HepG2 (cell line): Measurements from ENCODE around the gene PLPP3. TPM values are rescaled to one million over a fixed set of nuclear protein-coding genes. Genes with fewer than 3 reads are reported as not detected.

Experiments used
- ATAC-seq: fragments of 200-7000 bp; cut with Tn5 transposase; 3 replicates; pipeline ENCODE4 v1.9.1; 2020; ENCODE audit warnings: mild to moderate bottlenecking, moderate library complexity
- BruUV-seq: library from RNA; stranded (reverse); fragments of 400-500 nt; replicated peaks from 2 replicates; lab custom pipeline; 2021; lab: Mats Ljungman, UMichigan
- CTCF ChIA-PET: fragments of 300-600 bp; formaldehyde crosslinking; extraction: SDS; loops from one replicate; lab custom pipeline; 2021; ENCODE audit warnings: low total read pairs, inconsistent platforms, low intra/inter-chr PET ratio; lab: Yijun Ruan, JAX
- POLR2A ChIA-PET: fragments of 350-600 bp; sonication (Branson Sonifier 250); formaldehyde crosslinking; loops from one replicate; lab custom pipeline; 2020; ENCODE audit warnings: antibody characterized with exemption, inconsistent platforms; lab: Yijun Ruan, JAX
- DNase-seq: peaks from one replicate; pipeline ENCODE4 v3.0.0-alpha.2; 2015; ENCODE audit warnings: low spot score
- FAIRE-seq: peaks from 3 replicates; lab custom pipeline; 2011; peaks lifted over from hg19 to GRCh38; lab: Jason Lieb, UNC
- H2AFZ ChIP-seq: one replicate; pipeline ENCODE4 v1.6.1; 2011; ENCODE audit warnings: low read length, inconsistent platforms
- H3K27ac ChIP-seq: fragments of 300-600 bp; 3 replicates; pipeline ENCODE4 v1.8.0; 2011; ENCODE audit warnings: mixed run types, mild to moderate bottlenecking, mixed read lengths, low read length, inconsistent platforms; ENCODE audit not compliant: insufficient read depth; ENCODE audit errors: extremely low read length
- H3K27me3 ChIP-seq, 2 experiments: fragments of 200-600 bp in 1 of 2; 2 replicates in 1 of 2; 3 replicates in 1 of 2; pipeline versions ENCODE4 v1.6.0 to v1.8.0; 2011; ENCODE audit warnings: low read length in 2 of 2, mild to moderate bottlenecking in 2 of 2, moderate library complexity in 2 of 2, inconsistent platforms in 1 of 2; ENCODE audit not compliant: insufficient read depth in 2 of 2, control insufficient read depth in 1 of 2
- H3K36me3 ChIP-seq, 2 experiments: fragments of 200-600 bp in 1 of 2; replicated peaks in 1 of 2; 2 replicates in 1 of 2; 3 replicates in 1 of 2; pipeline versions ENCODE4 v1.5.1 to v1.8.0; 2011; ENCODE audit warnings: low read length in 2 of 2, inconsistent platforms in 1 of 2; ENCODE audit not compliant: insufficient read depth in 2 of 2, control insufficient read depth in 1 of 2
- H3K4me1 ChIP-seq: 2 replicates; pipeline ENCODE4 v1.5.1; 2012; ENCODE audit warnings: low read length, inconsistent platforms; ENCODE audit not compliant: insufficient read depth
- H3K4me2 ChIP-seq: 2 replicates; pipeline ENCODE4 v1.6.0; 2011; ENCODE audit warnings: low read depth, low read length, inconsistent platforms
- H3K4me3 ChIP-seq, 3 experiments: fragments of 200-600 bp in 1 of 3; sonication (generic), shearing (Covaris generic) in 1 of 3; replicated peaks in 1 of 3; 2 replicates each; pipeline ENCODE4 v1.5.1; 2011 to 2016; ENCODE audit warnings: low read length in 3 of 3, inconsistent platforms in 2 of 3, low read depth in 2 of 3, mild to moderate bottlenecking in 2 of 3, control low read depth in 1 of 3, mixed read lengths in 1 of 3; ENCODE audit not compliant: insufficient read depth in 1 of 3
- H3K79me2 ChIP-seq: one replicate; pipeline ENCODE4 v1.6.1; 2011; ENCODE audit warnings: low read length, inconsistent platforms; ENCODE audit not compliant: insufficient read depth
- H3K9ac ChIP-seq: 2 replicates; pipeline ENCODE4 v1.6.0; 2011; ENCODE audit warnings: mild to moderate bottlenecking, low read depth, low read length, inconsistent platforms; ENCODE audit not compliant: insufficient read depth
- H3K9me3 ChIP-seq: 2 replicates; pipeline ENCODE4 v1.5.1; 2012; ENCODE audit warnings: mild to moderate bottlenecking, low read length
- H4K20me1 ChIP-seq: 2 replicates; pipeline ENCODE4 v1.6.0; 2011; ENCODE audit warnings: inconsistent platforms, mild to moderate bottlenecking, low read length, moderate library complexity; ENCODE audit not compliant: insufficient read depth
- HOXA7 ChIP-seq: sonication (generic); formaldehyde crosslinking; IDR thresholded peaks from 2 replicates; pipeline ENCODE4 v1.8.1; 2022; ENCODE audit warnings: mild to moderate bottlenecking, missing genetic modification reagents, moderate library complexity
- RBM22 ChIP-seq: fragments of 200-400 bp; formaldehyde crosslinking; optimal IDR thresholded peaks from 2 replicates; pipeline ENCODE3; 2017; ENCODE audit warnings: mild to moderate bottlenecking, low read length, moderate library complexity
- SUZ12 ChIP-seq: fragments of 150-350 bp; IDR thresholded peaks from 2 replicates; pipeline ENCODE4 v1.6.1; 2014; ENCODE audit warnings: low read depth, low read length
- THYN1 ChIP-seq: sonication (generic); formaldehyde crosslinking; IDR thresholded peaks from 2 replicates; pipeline ENCODE4 v1.8.1; 2023; ENCODE audit warnings: low read depth, mild to moderate bottlenecking, moderate library complexity, missing genetic modification reagents, borderline replicate concordance
- WGBS: methylation state at CpG from one replicate; pipeline ENCODE4 v1.1.6; 2017; ENCODE audit warnings: low lambda C conversion rate; 5-methylcytosine and 5-hydroxymethylcytosine counted together
- in situ Hi-C: cut with HindIII; loops from 2 replicates; pipeline ENCODE4 v1.10.0; 2017; ENCODE audit warnings: low pct_unique_long_range_greater_than_20kb; ENCODE audit not compliant: extremely low pct_ligation_motif_present
- intact Hi-C: fragments of 100-400 bp; cut with micrococcal nuclease; formaldehyde crosslinking; loops from one replicate; pipeline ENCODE4 v1.10.0; 2022; ENCODE audit not compliant: unreplicated experiment
- polyA plus RNA-seq, 8 experiments: library from polyadenylated mRNA; depleted of rRNA in 3 of 8; stranded (reverse) in 7 of 8; unstranded in 1 of 8; fragments of >200 nt; fragmentation: Illumina TruSeq in 4 of 8; extraction: Trizol in 4 of 8; gene quantifications; 2 replicates each; pipeline versions ENCODE4 v1.2.1 to v1.2.3, GENCODE V29; 2011 to 2016; ENCODE audit warnings: low read depth in 4 of 8, missing spikeins in 1 of 8, mixed read lengths in 1 of 8; ENCODE audit not compliant: insufficient read depth in 1 of 8
- total RNA-seq, 5 experiments: library from RNA; depleted of rRNA; stranded (reverse); fragments of >200 nt; fragmentation: Illumina TruSeq; extraction: Trizol; gene quantifications; 2 replicates each; pipeline ENCODE4 v1.2.3, GENCODE V29; 2016; ENCODE audit warnings: low read depth in 1 of 5
- TF ChIP-seq, protein P1 (sequence below): sonication (generic); formaldehyde crosslinking; IDR thresholded peaks from 2 replicates; pipeline ENCODE4 v1.4.0; 2020; ENCODE audit warnings: missing genetic modification reagents

The PLPP3 gene
- total and polyA plus RNA-seq, 2 of the 13 experiments (the other 11 are each of a cell fraction or from before 2014, with no cell fraction given): 49.7 to 65.8 TPM

- POLR2A ChIA-PET: interaction anchor here (1.0 to 1.7 kb wide), 4 partner anchors 27 to 203 kb away, joined by 3 to 6 read pairs (median 5); no protein-coding TSS in a partner anchor
- CTCF ChIA-PET: no interaction called here
- Histone ChIP-seq H4K20me1 (peaks cover 5% of the 10 kb centered on the region), H3K27me3 (no peaks in the 10 kb centered on the region), H3K4me2 (no peak overlapping the region), H3K27ac (no peak overlapping the region), H3K79me2 (peaks cover 95% of the 10 kb centered on the region), H3K9me3 (no peaks in the 10 kb centered on the region), H3K36me3 (peaks cover 27 to 62% of the 10 kb centered on the region in 2 experiments), H3K4me3 (no peak overlapping the region), H2AFZ (no peak overlapping the region), H3K9ac (no peak overlapping the region), H3K4me1 (peaks cover 99% of the 10 kb centered on the region)
- TF ChIP-seq HOXA7 (CRISPR knock-in tag) (no peak), THYN1 (CRISPR knock-in tag) (no peak)
- TF ChIP-seq, protein P1, sequence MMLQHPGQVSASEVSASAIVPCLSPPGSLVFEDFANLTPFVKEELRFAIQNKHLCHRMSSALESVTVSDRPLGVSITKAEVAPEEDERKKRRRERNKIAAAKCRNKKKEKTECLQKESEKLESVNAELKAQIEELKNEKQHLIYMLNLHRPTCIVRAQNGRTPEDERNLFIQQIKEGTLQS (CRISPR knock-in tag): no peak
- in situ Hi-C loops (no loop called here), intact Hi-C loops (no loop called here)
- FAIRE-seq (no peak), DNase-seq (no peak), ATAC-seq (no peak)
- BruUV-seq: no TSS peak
- WGBS: 100% methylated on average over 2 of the region's 2 CpGs
Observed at GRCh38 chr1:56535362-56535761, 44.0 kb downstream of the PLPP3 start.

DNA sequence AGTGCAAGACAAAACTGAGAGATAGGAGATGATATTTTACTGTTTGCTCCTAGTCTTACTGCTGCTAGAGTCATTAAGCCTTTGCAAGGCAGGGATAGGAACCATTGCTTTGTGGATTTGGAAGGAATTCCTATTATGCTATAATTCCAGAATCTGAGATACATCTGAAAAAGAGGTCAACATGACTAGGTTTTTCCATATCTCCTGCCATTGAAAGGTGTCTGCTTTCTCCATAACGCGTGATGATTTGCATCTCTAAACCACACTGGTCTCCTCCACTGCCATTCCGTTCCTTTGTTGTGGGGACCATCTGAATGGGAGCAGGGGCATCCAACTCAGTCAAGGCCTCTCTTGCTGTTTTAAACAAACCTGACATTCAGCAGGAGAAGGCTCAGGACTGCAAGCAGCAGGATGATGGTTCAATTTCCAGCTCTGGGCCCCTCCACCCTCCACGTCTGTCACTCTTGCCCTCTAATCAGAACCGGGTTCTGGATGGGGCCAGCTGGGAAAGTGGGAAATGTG lies 45.2 kb downstream of the PLPP3 start:
- H3K4me1 ChIP-seq: peaks cover 93% of the 10 kb centered on the region
- H3K4me2 ChIP-seq: no peak overlapping the region
- intact Hi-C loops: no loop called here
- TF ChIP-seq SUZ12 (no peak), RBM22 (peak; percentile 62)
- in situ Hi-C loops: no loop called here
- DNase-seq (no peak), FAIRE-seq (no peak), ATAC-seq (no peak)
- H3K9me3 ChIP-seq: no peaks in the 10 kb centered on the region
- H2AFZ ChIP-seq: no peak overlapping the region
- POLR2A ChIA-PET: interaction anchor here (1.6 to 2.4 kb wide), 2 partner anchors 26 to 202 kb away, joined by 3 to 9 read pairs; no protein-coding TSS in a partner anchor
- H3K4me3 ChIP-seq: no peak overlapping the region
- no peaks in the 10 kb centered on the region for H3K27me3 ChIP-seq
- CTCF ChIA-PET: no interaction called here
- H3K79me2 ChIP-seq: peaks cover 95% of the 10 kb centered on the region
- peaks cover 27 to 71% of the 10 kb centered on the region in 2 experiments for H3K36me3 ChIP-seq
- H3K27ac ChIP-seq: no peak overlapping the region
- WGBS: 96% methylated on average over 5 of the region's 5 CpGs
- H3K9ac ChIP-seq: no peak overlapping the region
- TSS peak; percentile 1 for BruUV-seq
- H4K20me1 ChIP-seq: no peaks in the 10 kb centered on the region; the same call in none of the 2 replicates
